Fibroblast of villous mesenchyme (primary cell): ENCODE results near the gene PARD3. TPM values are rescaled to one million over a fixed set of nuclear protein-coding genes. Genes with fewer than 3 reads are reported as not detected.

Experiments used
- DNase-seq: peaks from one replicate; pipeline ENCODE4 v3.0.0-alpha.2; 2010; ENCODE audit warnings: low read depth
- H3K4me3 ChIP-seq: 2 replicates; pipeline ENCODE4 v1.5.1; 2011; ENCODE audit warnings: low read depth, mild to moderate bottlenecking, low read length
- CTCF ChIP-seq: IDR thresholded peaks from 2 replicates; pipeline ENCODE4 v1.5.1; 2012; ENCODE audit warnings: low read depth, mild to moderate bottlenecking, low read length; ENCODE audit not compliant: insufficient read depth
- total RNA-seq: library from RNA; depleted of rRNA; stranded (reverse); fragments of >200 nt; gene quantifications from 2 replicates; pipeline ENCODE4 v1.2.3, GENCODE V29; 2012

Gene PARD3
- total RNA-seq, 1 donor = 44.0 TPM

- H3K4me3 ChIP-seq = no peak overlapping the region
- DNase-seq = no peak
- no peak for TF ChIP-seq CTCF
Measured at GRCh38 chr10:34811126-34811967, 3.7 kb downstream of the PARD3 start.

- no peak for TF ChIP-seq CTCF
- no peak overlapping the region for H3K4me3 ChIP-seq
- no peak for DNase-seq
Measured at GRCh38 chr10:34809796-34810195, 5.3 kb downstream of the PARD3 start.

GRCh38 chr10:34808801-34809745 is 6.0 kb downstream of the PARD3 start:
- DNase-seq = peak; percentile 36
- TF ChIP-seq CTCF = no peak
- H3K4me3 ChIP-seq = peak overlapping the region; percentile 40

GRCh38 chr10:34808336-34808735 is 6.8 kb downstream of the PARD3 start:
- no peak for TF ChIP-seq CTCF
- no peak for DNase-seq
- H3K4me3 ChIP-seq = no peak overlapping the region

DNA sequence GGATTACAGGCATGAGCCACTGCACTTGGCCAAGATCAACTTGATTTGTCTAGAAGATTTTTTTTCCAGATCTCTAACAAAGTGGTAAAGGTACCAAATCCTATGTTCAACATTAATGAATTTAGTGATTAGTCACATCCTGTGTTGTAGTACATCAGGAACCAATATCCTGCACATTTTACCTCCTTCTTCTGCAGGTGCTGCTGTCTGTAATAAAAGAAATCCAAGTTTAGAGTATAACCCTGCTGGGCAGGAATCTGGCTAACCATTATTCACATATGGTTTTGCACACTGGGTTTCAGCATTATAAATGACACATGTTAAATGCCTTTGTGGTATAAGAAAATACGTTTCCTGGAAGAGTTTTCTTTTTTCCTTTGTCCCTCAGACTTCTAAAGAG is 10.8 kb downstream of the PARD3 start:
- no peak overlapping the region for H3K4me3 ChIP-seq
- no peak for DNase-seq
- TF ChIP-seq CTCF = no peak

DNA sequence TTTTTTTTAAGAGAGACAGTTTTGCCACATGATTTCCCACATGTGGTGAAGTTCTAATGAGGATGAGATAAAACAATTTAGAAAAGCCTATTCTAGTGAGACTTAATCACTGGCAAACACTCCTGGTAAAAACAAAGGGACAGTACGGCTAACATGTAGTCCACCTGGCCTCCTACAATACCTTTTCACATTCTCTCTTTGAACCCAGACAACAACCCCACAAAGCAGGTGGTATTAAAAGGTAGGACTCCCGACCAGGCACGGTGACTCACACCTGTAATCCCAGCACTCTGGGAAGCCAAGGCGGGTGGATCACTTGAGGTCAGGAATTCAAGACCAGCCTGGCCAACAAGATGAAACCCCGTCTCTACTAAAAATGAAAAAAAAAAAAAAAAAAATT is 12.4 kb downstream of the PARD3 start:
- TF ChIP-seq CTCF = no peak
- no peak for DNase-seq
- no peak overlapping the region for H3K4me3 ChIP-seq
